NB4 (cell line): ENCODE results near the gene CPNE5.

Source experiments
- DNase-seq: peaks from one replicate; pipeline ENCODE4 v3.0.0; 2010; ENCODE audit warnings: low read depth
- H3K4me3 ChIP-seq: one replicate; pipeline ENCODE4 v1.5.1; 2011; ENCODE audit warnings: mild to moderate bottlenecking, low read depth, low read length, moderate library complexity
- MYC ChIP-seq: IDR thresholded peaks from 2 replicates; pipeline ENCODE4 v1.6.1; 2011; ENCODE audit warnings: low read depth, low read length
- POLR2A ChIP-seq: IDR thresholded peaks from 2 replicates; pipeline ENCODE4 v1.6.1; 2011; ENCODE audit warnings: mild to moderate bottlenecking; ENCODE audit not compliant: insufficient read length; ENCODE audit errors: extremely low read depth
- TF ChIP-seq, protein P1 (sequence below): IDR thresholded peaks from 2 replicates; pipeline ENCODE4 v1.6.1; 2011; ENCODE audit warnings: low read depth, low read length
- TF ChIP-seq, protein P2 (sequence below): IDR thresholded peaks from one replicate; pipeline ENCODE4 v1.5.1; 2012; ENCODE audit warnings: low read depth, low read length

The CPNE5 gene

DNA sequence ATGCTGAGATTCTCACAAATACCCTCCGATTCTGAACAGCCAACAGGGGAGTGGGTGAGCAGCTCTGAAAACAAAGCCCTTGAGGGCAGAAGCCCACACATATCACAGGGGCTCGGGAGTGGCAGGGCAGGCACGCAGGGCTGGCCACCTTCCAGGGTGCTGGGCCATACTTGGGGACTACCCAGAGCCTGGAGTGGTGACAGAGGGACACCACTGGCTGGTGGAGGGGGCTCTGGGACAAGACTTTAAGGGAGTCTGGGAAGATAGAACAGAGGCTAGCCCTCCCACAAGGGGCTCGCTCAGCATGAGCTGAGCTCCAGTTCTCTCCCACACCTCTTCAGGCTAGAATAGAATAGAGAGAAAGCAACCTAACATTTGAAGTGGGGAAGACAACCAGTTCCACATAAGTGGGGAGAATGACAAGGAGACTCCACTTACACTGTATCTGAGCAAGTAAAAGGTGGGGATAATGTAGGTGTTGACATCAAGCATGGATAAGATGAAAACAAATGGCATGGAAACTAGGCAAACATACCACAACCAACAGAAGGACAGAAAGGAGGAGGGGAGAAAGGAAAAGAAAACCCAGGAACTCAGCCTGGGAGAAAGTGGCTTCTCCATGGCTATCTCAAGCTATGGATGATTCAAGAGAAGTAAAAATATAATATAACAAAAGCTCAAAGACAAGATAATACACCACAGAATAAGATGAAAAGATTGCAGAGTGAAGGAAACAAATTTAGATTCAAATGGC is 28.4 kb upstream of the CPNE5 start:
- no peak for DNase-seq
- no peak overlapping the region for H3K4me3 ChIP-seq
- no peak for TF ChIP-seq MYC
- TF ChIP-seq, protein P1, sequence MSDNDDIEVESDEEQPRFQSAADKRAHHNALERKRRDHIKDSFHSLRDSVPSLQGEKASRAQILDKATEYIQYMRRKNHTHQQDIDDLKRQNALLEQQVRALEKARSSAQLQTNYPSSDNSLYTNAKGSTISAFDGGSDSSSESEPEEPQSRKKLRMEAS = no peak
- no peak for TF ChIP-seq POLR2A
- TF ChIP-seq, protein P2, sequence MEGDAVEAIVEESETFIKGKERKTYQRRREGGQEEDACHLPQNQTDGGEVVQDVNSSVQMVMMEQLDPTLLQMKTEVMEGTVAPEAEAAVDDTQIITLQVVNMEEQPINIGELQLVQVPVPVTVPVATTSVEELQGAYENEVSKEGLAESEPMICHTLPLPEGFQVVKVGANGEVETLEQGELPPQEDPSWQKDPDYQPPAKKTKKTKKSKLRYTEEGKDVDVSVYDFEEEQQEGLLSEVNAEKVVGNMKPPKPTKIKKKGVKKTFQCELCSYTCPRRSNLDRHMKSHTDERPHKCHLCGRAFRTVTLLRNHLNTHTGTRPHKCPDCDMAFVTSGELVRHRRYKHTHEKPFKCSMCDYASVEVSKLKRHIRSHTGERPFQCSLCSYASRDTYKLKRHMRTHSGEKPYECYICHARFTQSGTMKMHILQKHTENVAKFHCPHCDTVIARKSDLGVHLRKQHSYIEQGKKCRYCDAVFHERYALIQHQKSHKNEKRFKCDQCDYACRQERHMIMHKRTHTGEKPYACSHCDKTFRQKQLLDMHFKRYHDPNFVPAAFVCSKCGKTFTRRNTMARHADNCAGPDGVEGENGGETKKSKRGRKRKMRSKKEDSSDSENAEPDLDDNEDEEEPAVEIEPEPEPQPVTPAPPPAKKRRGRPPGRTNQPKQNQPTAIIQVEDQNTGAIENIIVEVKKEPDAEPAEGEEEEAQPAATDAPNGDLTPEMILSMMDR = no peak

DNA sequence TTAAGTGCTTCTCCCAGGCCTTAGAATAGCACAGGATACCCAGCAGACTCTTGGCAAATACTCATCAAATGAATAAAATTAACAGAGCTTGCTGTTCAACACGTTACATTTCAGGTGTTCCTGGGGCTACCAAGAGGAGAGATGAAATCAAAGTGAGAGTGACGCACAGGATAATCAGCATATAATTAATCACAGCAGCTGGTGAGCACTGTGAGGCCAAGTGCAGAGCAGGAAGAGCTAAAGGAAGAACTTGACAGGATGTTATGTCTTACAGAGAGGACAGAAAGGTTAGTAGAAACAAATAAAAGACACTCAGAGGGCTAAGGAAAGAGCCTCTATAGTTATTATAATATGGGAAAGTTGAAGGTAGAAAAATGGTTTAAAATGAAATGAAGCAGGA is 26.6 kb upstream of the CPNE5 start:
- TF ChIP-seq POLR2A (no peak), MYC (no peak)
- TF ChIP-seq, protein P1 = no peak
- TF ChIP-seq, protein P2 = no peak
- H3K4me3 ChIP-seq = no peak overlapping the region
- no peak for DNase-seq

DNA sequence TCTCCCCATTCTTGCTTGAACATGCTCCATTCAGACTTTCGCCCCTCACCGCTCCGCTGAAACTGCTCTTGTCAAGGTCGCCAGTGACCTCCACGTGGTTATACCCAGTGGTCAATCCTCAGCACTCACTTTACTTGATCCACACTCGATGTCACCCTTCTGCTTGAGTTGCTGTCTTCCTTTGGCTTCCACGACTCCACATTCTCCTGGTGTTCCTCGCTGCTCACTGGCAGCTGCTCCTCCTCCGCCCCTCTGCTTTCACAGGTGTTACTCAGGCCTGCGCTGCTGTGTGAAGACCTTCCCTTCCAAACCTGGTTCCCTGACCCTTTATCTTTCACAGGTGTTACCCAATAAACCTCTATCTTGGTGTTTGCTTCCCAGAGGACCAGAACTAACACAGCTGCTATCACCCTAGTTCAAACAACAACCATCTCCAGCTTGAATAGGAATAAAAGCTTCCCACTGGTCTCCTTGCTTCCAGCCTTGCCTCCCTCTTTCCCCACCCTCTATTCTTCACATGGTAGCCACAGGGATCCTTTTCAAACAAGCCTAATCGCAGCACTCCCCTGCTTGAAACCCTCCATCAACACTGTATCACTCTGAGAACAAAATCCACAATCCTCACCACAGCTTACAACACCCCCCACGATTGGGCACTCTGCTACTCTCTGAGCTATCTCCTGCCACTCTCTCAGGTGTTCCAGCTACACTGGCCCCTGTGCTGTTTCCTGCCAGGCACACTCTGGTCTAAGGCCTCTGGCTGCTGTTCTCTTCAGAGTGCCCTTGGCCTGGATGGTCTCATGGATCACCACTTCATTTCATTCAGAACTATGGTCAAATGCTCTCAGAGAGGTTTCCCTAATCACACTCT is 24.7 kb upstream of the CPNE5 start:
- TF ChIP-seq MYC (no peak), POLR2A (no peak)
- TF ChIP-seq, protein P1 = no peak
- TF ChIP-seq, protein P2 = no peak
- DNase-seq = no peak
- no peak overlapping the region for H3K4me3 ChIP-seq

DNA sequence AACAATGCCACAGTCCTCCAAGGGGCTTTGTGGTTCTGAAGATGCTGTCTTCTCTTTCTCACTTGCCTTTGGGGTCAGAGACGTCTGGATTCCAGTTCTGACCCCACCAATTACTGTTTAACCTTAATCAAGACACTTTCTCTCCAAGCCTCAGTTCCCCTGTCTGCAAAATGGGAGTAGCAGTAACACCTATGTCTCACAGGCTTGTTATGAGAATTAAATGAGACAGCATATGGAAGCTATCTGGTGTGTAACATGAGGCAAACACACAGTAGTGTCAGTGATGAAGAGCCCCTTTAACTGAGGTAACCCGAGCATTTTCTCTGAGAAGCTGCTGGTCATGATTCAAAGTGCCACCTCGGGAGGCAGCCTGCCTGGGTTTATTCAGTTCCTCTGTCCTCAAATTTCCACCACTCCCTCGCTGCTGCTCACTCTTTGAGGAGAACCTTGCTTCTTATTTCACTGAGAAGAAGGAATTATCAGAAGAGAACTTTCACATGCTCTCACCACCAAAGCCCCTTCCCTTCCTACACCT is 23.7 kb upstream of the CPNE5 start:
- H3K4me3 ChIP-seq = no peak overlapping the region
- no peak for DNase-seq
- TF ChIP-seq, protein P2 = no peak
- TF ChIP-seq MYC (no peak), POLR2A (no peak)
- TF ChIP-seq, protein P1 = no peak

DNA sequence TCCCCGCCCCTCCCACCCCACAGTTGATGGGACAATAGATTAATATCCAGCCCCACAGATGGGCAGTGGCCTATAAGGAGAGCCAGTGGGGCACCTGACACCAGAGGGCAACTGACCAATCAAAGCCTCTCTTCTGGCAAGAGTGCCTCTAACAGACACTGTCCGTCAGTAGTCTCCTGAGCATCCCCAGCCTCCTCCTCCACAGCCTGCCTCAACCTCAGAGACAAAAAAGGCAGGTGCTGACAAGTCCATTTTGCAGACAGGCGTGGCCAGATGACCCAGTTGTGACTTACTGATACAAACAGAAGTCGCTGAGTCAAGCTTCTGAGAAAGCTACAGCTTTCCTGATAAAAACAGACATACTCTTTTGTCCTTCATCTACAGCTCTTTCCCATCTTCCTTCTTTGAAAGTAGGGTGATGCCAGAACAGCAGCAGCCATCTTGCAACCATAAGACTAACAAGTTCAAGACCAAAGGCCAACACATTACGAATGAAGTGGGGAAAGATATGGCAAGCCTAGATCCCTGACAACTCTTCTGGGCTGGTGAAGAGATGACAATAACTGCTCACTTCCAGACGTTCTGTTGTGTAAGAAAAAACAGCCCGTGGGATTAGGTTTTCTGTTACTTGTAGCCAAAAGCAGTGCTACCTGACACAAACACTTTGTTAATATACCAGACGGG is 23.1 kb upstream of the CPNE5 start:
- TF ChIP-seq MYC (no peak), POLR2A (no peak)
- TF ChIP-seq, protein P1 = no peak
- TF ChIP-seq, protein P2 = no peak
- H3K4me3 ChIP-seq = no peak overlapping the region
- DNase-seq = no peak
